Neural cell (in vitro differentiated cells): ENCODE data around the gene PRRX2. TPM values are rescaled to one million over a fixed set of nuclear protein-coding genes. Genes with fewer than 3 reads are reported as not detected.
A peak's percentile ranks its signal among the peaks of the same experiment; 100 is the strongest.

Experiments used
- H2AFZ ChIP-seq: fragments of 200-600, 300-800 bp; sonication (generic), shearing (Covaris generic); 2 replicates; pipeline ENCODE4 v1.6.0; 2014; ENCODE audit warnings: low read depth, mild to moderate bottlenecking, antibody characterized with exemption, low read length, moderate library complexity
- H3F3A ChIP-seq: fragments of 200-600 bp; shearing (Covaris generic); 2 replicates; pipeline ENCODE4 v1.6.1; 2016; ENCODE audit warnings: mild to moderate bottlenecking, moderate library complexity, mixed read lengths, antibody characterized with exemption, low read length; ENCODE audit not compliant: insufficient read depth, poor library complexity, severe bottlenecking
- H3K27ac ChIP-seq: fragments of 200-600, 300-800 bp; sonication (generic), shearing (Covaris generic); 2 replicates; pipeline ENCODE4 v1.5.1; 2014; ENCODE audit warnings: mild to moderate bottlenecking, low read length, moderate library complexity
- H3K27me3 ChIP-seq: fragments of 300-800, 200-600 bp; sonication (generic), shearing (Covaris generic); 2 replicates; pipeline ENCODE4 v1.6.0; 2014; ENCODE audit warnings: mild to moderate bottlenecking, low read depth, low read length, moderate library complexity; ENCODE audit not compliant: insufficient read depth
- H3K36me3 ChIP-seq: fragments of 300-800, 200-600 bp; sonication (generic), shearing (Covaris generic); 2 replicates; pipeline ENCODE4 v1.5.1; 2014; ENCODE audit warnings: mild to moderate bottlenecking, antibody characterized with exemption, low read length, moderate library complexity; ENCODE audit not compliant: insufficient read depth
- H3K4me2 ChIP-seq: fragments of 300-800, 200-600 bp; sonication (generic), shearing (Covaris generic); 2 replicates; pipeline ENCODE4 v1.6.0; 2014; ENCODE audit warnings: mild to moderate bottlenecking, low read length
- H3K4me3 ChIP-seq: fragments of 300-800, 200-600 bp; sonication (generic), shearing (Covaris generic); 2 replicates; pipeline ENCODE4 v1.5.1; 2014; ENCODE audit warnings: mild to moderate bottlenecking, low read length, moderate library complexity
- H3K79me2 ChIP-seq: fragments of 200-600 bp; shearing (Covaris generic); replicated peaks from 2 replicates; pipeline ENCODE4 v1.6.0; 2014; ENCODE audit warnings: mild to moderate bottlenecking, low read length, moderate library complexity; ENCODE audit not compliant: insufficient read depth
- H3K9ac ChIP-seq: fragments of 300-800, 200-600 bp; sonication (generic), shearing (Covaris generic); 2 replicates; pipeline ENCODE4 v1.6.1; 2016; ENCODE audit warnings: mild to moderate bottlenecking, low read length, mixed read lengths
- H3K9me2 ChIP-seq: fragments of 200-600 bp; shearing (Covaris generic); 2 replicates; pipeline ENCODE4 v1.6.1; 2016; ENCODE audit warnings: mild to moderate bottlenecking, low read length, mixed read lengths; ENCODE audit not compliant: insufficient read depth
- H3K9me3 ChIP-seq: fragments of 200-600, 300-800 bp; sonication (generic), shearing (Covaris generic); 2 replicates; pipeline ENCODE4 v1.6.1; 2016; ENCODE audit warnings: mild to moderate bottlenecking, mixed run types, low read length, moderate library complexity, mixed read lengths
- H4K20me1 ChIP-seq: fragments of 200-600 bp; shearing (Covaris generic); 2 replicates; pipeline ENCODE4 v1.6.1; 2016; ENCODE audit warnings: mild to moderate bottlenecking, mixed run types; ENCODE audit not compliant: insufficient read depth
- CTCF ChIP-seq: fragments of 450-650 bp; IDR thresholded peaks from 2 replicates; pipeline ENCODE4 v1.5.1; 2014; ENCODE audit warnings: antibody characterized with exemption, mild to moderate bottlenecking, moderate library complexity; ENCODE audit not compliant: poor library complexity, severe bottlenecking
- EP300 ChIP-seq: fragments of 450-650 bp; conservative IDR thresholded peaks from 2 replicates; pipeline ENCODE4 v1.6.1; 2014; ENCODE audit warnings: antibody characterized with exemption, mild to moderate bottlenecking, moderate library complexity; ENCODE audit not compliant: poor library complexity, severe bottlenecking
- EZH2 ChIP-seq: fragments of 200-600, 300-800 bp; shearing (Covaris generic), sonication (generic); IDR thresholded peaks from 2 replicates; pipeline ENCODE4 v1.6.1; 2014; ENCODE audit warnings: antibody characterized with exemption, low read length, borderline replicate concordance, mild to moderate bottlenecking; ENCODE audit not compliant: insufficient read depth, poor library complexity, severe bottlenecking
- MXI1 ChIP-seq: fragments of 450-650 bp; conservative IDR thresholded peaks from 2 replicates; pipeline ENCODE4 v1.6.1; 2014; ENCODE audit warnings: antibody characterized with exemption, mild to moderate bottlenecking; ENCODE audit not compliant: poor library complexity, severe bottlenecking
- POLR2AphosphoS5 ChIP-seq: IDR thresholded peaks from 2 replicates; pipeline ENCODE4 v1.6.1; 2012
- RAD21 ChIP-seq: fragments of 450-650 bp; conservative IDR thresholded peaks from 2 replicates; pipeline ENCODE4 v1.6.1; 2014; ENCODE audit warnings: antibody characterized with exemption, mild to moderate bottlenecking, moderate library complexity
- SMC3 ChIP-seq: fragments of 450-650 bp; conservative IDR thresholded peaks from 2 replicates; pipeline ENCODE4 v1.6.1; 2014; ENCODE audit warnings: antibody characterized with exemption, mild to moderate bottlenecking, moderate library complexity; ENCODE audit not compliant: poor library complexity
- TAF1 ChIP-seq: IDR thresholded peaks from 2 replicates; pipeline ENCODE4 v1.6.1; 2012; ENCODE audit warnings: low read depth
- polyA plus RNA-seq: library from polyadenylated mRNA; depleted of rRNA; stranded (reverse); fragments of >200 nt; gene quantifications from 2 replicates; pipeline ENCODE4 v1.2.3, GENCODE V29; 2014
- TF ChIP-seq, protein P1 (sequence below): IDR thresholded peaks from 2 replicates; pipeline ENCODE4 v1.6.1; 2012; ENCODE audit warnings: borderline replicate concordance

PRRX2 gene
- polyA plus RNA-seq, 1 donor from 2014 or later: not detected

- H3K27ac ChIP-seq: no peak overlapping the region
- H3K4me2 ChIP-seq: no peak overlapping the region
- H3K9me2 ChIP-seq: no peaks in the 10 kb centered on the region
- H3K79me2 ChIP-seq: no peaks in the 10 kb centered on the region
- H2AFZ ChIP-seq: no peak overlapping the region
- no peaks in the 10 kb centered on the region for H3F3A ChIP-seq
- no peaks in the 10 kb centered on the region for H4K20me1 ChIP-seq
- H3K36me3 ChIP-seq: no peaks in the 10 kb centered on the region
- TF ChIP-seq, protein P1, sequence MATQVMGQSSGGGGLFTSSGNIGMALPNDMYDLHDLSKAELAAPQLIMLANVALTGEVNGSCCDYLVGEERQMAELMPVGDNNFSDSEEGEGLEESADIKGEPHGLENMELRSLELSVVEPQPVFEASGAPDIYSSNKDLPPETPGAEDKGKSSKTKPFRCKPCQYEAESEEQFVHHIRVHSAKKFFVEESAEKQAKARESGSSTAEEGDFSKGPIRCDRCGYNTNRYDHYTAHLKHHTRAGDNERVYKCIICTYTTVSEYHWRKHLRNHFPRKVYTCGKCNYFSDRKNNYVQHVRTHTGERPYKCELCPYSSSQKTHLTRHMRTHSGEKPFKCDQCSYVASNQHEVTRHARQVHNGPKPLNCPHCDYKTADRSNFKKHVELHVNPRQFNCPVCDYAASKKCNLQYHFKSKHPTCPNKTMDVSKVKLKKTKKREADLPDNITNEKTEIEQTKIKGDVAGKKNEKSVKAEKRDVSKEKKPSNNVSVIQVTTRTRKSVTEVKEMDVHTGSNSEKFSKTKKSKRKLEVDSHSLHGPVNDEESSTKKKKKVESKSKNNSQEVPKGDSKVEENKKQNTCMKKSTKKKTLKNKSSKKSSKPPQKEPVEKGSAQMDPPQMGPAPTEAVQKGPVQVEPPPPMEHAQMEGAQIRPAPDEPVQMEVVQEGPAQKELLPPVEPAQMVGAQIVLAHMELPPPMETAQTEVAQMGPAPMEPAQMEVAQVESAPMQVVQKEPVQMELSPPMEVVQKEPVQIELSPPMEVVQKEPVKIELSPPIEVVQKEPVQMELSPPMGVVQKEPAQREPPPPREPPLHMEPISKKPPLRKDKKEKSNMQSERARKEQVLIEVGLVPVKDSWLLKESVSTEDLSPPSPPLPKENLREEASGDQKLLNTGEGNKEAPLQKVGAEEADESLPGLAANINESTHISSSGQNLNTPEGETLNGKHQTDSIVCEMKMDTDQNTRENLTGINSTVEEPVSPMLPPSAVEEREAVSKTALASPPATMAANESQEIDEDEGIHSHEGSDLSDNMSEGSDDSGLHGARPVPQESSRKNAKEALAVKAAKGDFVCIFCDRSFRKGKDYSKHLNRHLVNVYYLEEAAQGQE: no peak
- no peak overlapping the region for H3K4me3 ChIP-seq
- H3K27me3 ChIP-seq: peaks cover 31% of the 10 kb centered on the region
- H3K9ac ChIP-seq: no peak overlapping the region
- no peaks in the 10 kb centered on the region for H3K9me3 ChIP-seq
Observed at GRCh38 chr9:129695870-129696269, 30.4 kb downstream of the PRRX2 start.

GRCh38 chr9:129696944-129697655 lies 31.7 kb downstream of the PRRX2 start:
- H4K20me1 ChIP-seq: no peaks in the 10 kb centered on the region
- H3K36me3 ChIP-seq: no peaks in the 10 kb centered on the region
- peaks cover 31% of the 10 kb centered on the region for H3K27me3 ChIP-seq
- H3K27ac ChIP-seq: no peak overlapping the region
- no peaks in the 10 kb centered on the region for H3K9me3 ChIP-seq
- no peak overlapping the region for H2AFZ ChIP-seq
- no peak for TF ChIP-seq SMC3
- TF ChIP-seq, protein P1: no peak
- no peak for TF ChIP-seq EZH2
- no peak for TF ChIP-seq RAD21
- TF ChIP-seq POLR2AphosphoS5: no peak
- no peak for TF ChIP-seq EP300
- no peak for TF ChIP-seq TAF1
- no peak for TF ChIP-seq CTCF
- no peak for TF ChIP-seq MXI1
- peak overlapping the region; percentile 60 for H3K4me3 ChIP-seq
- H3F3A ChIP-seq: no peaks in the 10 kb centered on the region
- no peak overlapping the region for H3K4me2 ChIP-seq
- H3K9ac ChIP-seq: peak overlapping the region; percentile 41
- no peaks in the 10 kb centered on the region for H3K79me2 ChIP-seq
- H3K9me2 ChIP-seq: no peaks in the 10 kb centered on the region
